Kidney (tissue), 14 donors: ENCODE measurements around the gene KCNQ1. TPM values are rescaled to one million over a fixed set of nuclear protein-coding genes. Genes with fewer than 3 reads are reported as not detected.

Experiments used
- DNase-seq, 5 donors: peaks; one replicate each; pipeline ENCODE4 v3.0.0-alpha.2; 2013 to 2020
- FAIRE-seq: peaks from 2 replicates; lab custom pipeline; 2012; peaks lifted over from hg19 to GRCh38; lab: Jason Lieb, UNC
- H3K27ac ChIP-seq, 2 donors: one replicate each; pipeline ENCODE4 v1.7.0; 2013; ENCODE audit warnings: low read depth in 2 of 2, low read length in 2 of 2, inconsistent platforms in 1 of 2
- H3K27me3 ChIP-seq: one replicate; pipeline ENCODE4 v1.7.1; 2013; ENCODE audit warnings: low read length, inconsistent platforms; ENCODE audit not compliant: control insufficient read depth, insufficient read depth
- H3K36me3 ChIP-seq, 3 donors: one replicate each; pipeline versions ENCODE4 v1.7.0 to v1.7.1; 2013; ENCODE audit warnings: low read length in 3 of 3, control low read depth in 1 of 3, inconsistent platforms in 1 of 3; ENCODE audit not compliant: insufficient read depth in 3 of 3, control insufficient read depth in 2 of 3
- H3K4me1 ChIP-seq, 3 donors: one replicate each; pipeline versions ENCODE4 v1.7.0 to v1.7.1; 2013; ENCODE audit warnings: low read length in 3 of 3, inconsistent platforms in 1 of 3, low read depth in 1 of 3; ENCODE audit not compliant: control insufficient read depth in 2 of 3, insufficient read depth in 2 of 3
- H3K4me3 ChIP-seq, 3 donors: one replicate each; pipeline versions ENCODE4 v1.7.0 to v1.8.1; 2013; ENCODE audit warnings: low read length in 3 of 3, control low read depth in 1 of 3, inconsistent platforms in 1 of 3
- H3K9ac ChIP-seq, 3 donors: one replicate each; pipeline versions ENCODE4 v1.7.0 to v1.7.1; 2013; ENCODE audit warnings: low read length in 3 of 3, control low read depth in 1 of 3, inconsistent platforms in 1 of 3
- H3K9me3 ChIP-seq, 3 donors: one replicate each; pipeline versions ENCODE4 v1.7.0 to v1.7.1; 2013; ENCODE audit warnings: low read length in 3 of 3, control low read depth in 1 of 3, inconsistent platforms in 1 of 3; ENCODE audit not compliant: control insufficient read depth in 2 of 3, insufficient read depth in 1 of 3
- CTCF ChIP-seq: IDR thresholded peaks from 3 replicates; pipeline ENCODE4 v1.5.1; 2012; ENCODE audit warnings: mild to moderate bottlenecking, moderate library complexity, borderline replicate concordance; ENCODE audit not compliant: insufficient read depth; ENCODE audit errors: extremely low read depth
- intact Hi-C: fragments of 100-400 bp; cut with DNase I; formaldehyde crosslinking; loops from one replicate; pipeline ENCODE4 v1.11.1; 2022
- polyA plus RNA-seq: library from polyadenylated mRNA; stranded (reverse); fragments of 350-450 nt; fragmentation: Illumina TruSeq; extraction: RNeasy Lipid Tissue Mini Kit (QIAGEN cat#74804); gene quantifications from one replicate; pipeline ENCODE4 v1.2.3, GENCODE V29; 2014; ENCODE audit warnings: low read depth, low replicate concordance; ENCODE audit not compliant: insufficient read depth
- total RNA-seq: library from RNA; stranded (reverse); fragmentation: NEBNext Ultra II Directional; extraction: Animal tissue kit (Norgen Biotek cat#: 25700); gene quantifications from one replicate; pipeline ENCODE4 v1.2.1, GENCODE V29; 2021
- donor health status: control.
- donor health status: control.
- donor health status: control.
- donor health status: control.
- donor health status: control.
- donor health status: DM: yes; HTN: yes; CAD: no.
- donor health status: Normal renal cell carcinoma (clear cell type).

KCNQ1 gene
- total and polyA plus RNA-seq, 2 donors from 2014 or later, result 45.5 to 49.4 TPM

GRCh38 chr11:2804701-2805387 is 360.0 kb downstream of the KCNQ1 start:
- H3K4me3 ChIP-seq, result no peak overlapping the region
- peak in 3 of 5 donors; percentile 10 to 74 (median 48) for DNase-seq
- TF ChIP-seq CTCF, result no peak
- no peaks in the 10 kb centered on the region for H3K36me3 ChIP-seq
- no peaks in the 10 kb centered on the region for H3K9me3 ChIP-seq
- intact Hi-C loops, result no loop called here
- no peak for FAIRE-seq
- H3K27me3 ChIP-seq, result no peaks in the 10 kb centered on the region
- no peak overlapping the region for H3K9ac ChIP-seq
- peaks cover 0 to 8% (median 0%) of the 10 kb centered on the region in 3 donors for H3K4me1 ChIP-seq
- no peak overlapping the region for H3K27ac ChIP-seq

- H3K27me3 ChIP-seq, result no peaks in the 10 kb centered on the region
- no peaks in the 10 kb centered on the region for H3K36me3 ChIP-seq
- DNase-seq (peak in 2 of 5 donors; percentile 11 to 40), FAIRE-seq (no peak)
- H3K9ac ChIP-seq, result no peak overlapping the region
- peaks cover 0 to 8% (median 0%) of the 10 kb centered on the region in 3 donors for H3K4me1 ChIP-seq
- intact Hi-C loops, result no loop called here
- no peaks in the 10 kb centered on the region for H3K9me3 ChIP-seq
- no peak for TF ChIP-seq CTCF
- no peak overlapping the region for H3K27ac ChIP-seq
- no peak overlapping the region for H3K4me3 ChIP-seq
Observed at GRCh38 chr11:2805388-2806056, 360.7 kb downstream of the KCNQ1 start.

- FAIRE-seq (no peak), DNase-seq (peak in 3 of 5 donors; percentile 41 to 71 (median 69))
- intact Hi-C loops, result no loop called here
- no peaks in the 10 kb centered on the region for H3K36me3 ChIP-seq
- H3K9me3 ChIP-seq, result no peaks in the 10 kb centered on the region
- no peak for TF ChIP-seq CTCF
- H3K4me1 ChIP-seq, result peaks cover 0 to 8% (median 0%) of the 10 kb centered on the region in 3 donors
- no peaks in the 10 kb centered on the region for H3K27me3 ChIP-seq
- H3K4me3 ChIP-seq, result no peak overlapping the region
- no peak overlapping the region for H3K9ac ChIP-seq
- no peak overlapping the region for H3K27ac ChIP-seq
Observed at GRCh38 chr11:2806351-2807024, 361.7 kb downstream of the KCNQ1 start.
